Neuronal stem cell (in vitro differentiated cells): ENCODE measurements around the gene OR4M2. TPM values are rescaled to one million over a fixed set of nuclear protein-coding genes. Genes with fewer than 3 reads are reported as not detected.
"Not testable (repeated sequence)": the region's sequence is repeated elsewhere in the genome, so short reads cannot be mapped to it uniquely, and the experiment has no call there.

ENCODE experiments used
- DNase-seq: peaks from one replicate; pipeline ENCODE4 v3.0.0-alpha.2; 2013; ENCODE audit warnings: low spot score
- H2AFZ ChIP-seq: one replicate; pipeline ENCODE4 v1.6.1; 2013; ENCODE audit warnings: mild to moderate bottlenecking, low read length, inconsistent platforms
- H2AK5ac ChIP-seq: 2 replicates; pipeline ENCODE4 v1.6.1; 2013; ENCODE audit warnings: low read depth, mild to moderate bottlenecking, inconsistent platforms, low read length, moderate library complexity, mixed read lengths
- H2BK120ac ChIP-seq: 2 replicates; pipeline ENCODE4 v1.6.1; 2013; ENCODE audit warnings: low read depth, mild to moderate bottlenecking, inconsistent platforms, low read length, moderate library complexity, mixed read lengths
- H2BK12ac ChIP-seq: one replicate; pipeline ENCODE4 v1.6.1; 2013; ENCODE audit warnings: low read length, inconsistent platforms
- H2BK15ac ChIP-seq: 2 replicates; pipeline ENCODE4 v1.6.1; 2013; ENCODE audit warnings: mild to moderate bottlenecking, low read length, inconsistent platforms, mixed read lengths
- H2BK5ac ChIP-seq: one replicate; pipeline ENCODE4 v1.6.1; 2013; ENCODE audit warnings: inconsistent platforms, mild to moderate bottlenecking, low read length, moderate library complexity
- H3K14ac ChIP-seq: one replicate; pipeline ENCODE4 v1.6.1; 2013; ENCODE audit warnings: low read length, inconsistent platforms
- H3K18ac ChIP-seq: 2 replicates; pipeline ENCODE4 v1.6.1; 2013; ENCODE audit warnings: low read length, inconsistent platforms
- H3K23ac ChIP-seq: 2 replicates; pipeline ENCODE4 v1.6.1; 2013; ENCODE audit warnings: low read depth, mild to moderate bottlenecking, mixed read lengths, low read length, inconsistent platforms; ENCODE audit not compliant: poor library complexity
- H3K27ac ChIP-seq: replicated peaks from 3 replicates; pipeline ENCODE4 v1.5.1; 2013; ENCODE audit warnings: low read length, inconsistent platforms
- H3K27me3 ChIP-seq, 3 experiments: 2 replicates each; pipeline ENCODE4 v1.6.1; 2013; ENCODE audit warnings: low read length in 3 of 3, mild to moderate bottlenecking in 2 of 3, inconsistent platforms in 1 of 3, low read depth in 1 of 3, mixed read lengths in 1 of 3, moderate library complexity in 1 of 3; ENCODE audit not compliant: control insufficient read depth in 3 of 3, insufficient read depth in 3 of 3
- H3K36me3 ChIP-seq, 2 donors: replicated peaks in 1 of 2; 2 replicates each; pipeline ENCODE4 v1.6.1; 2013; ENCODE audit warnings: low read length in 2 of 2; ENCODE audit not compliant: control insufficient read depth in 2 of 2, insufficient read depth in 2 of 2
- H3K4ac ChIP-seq: 2 replicates; pipeline ENCODE4 v1.6.1; 2013; ENCODE audit warnings: inconsistent platforms, mild to moderate bottlenecking, low read length, moderate library complexity
- H3K4me1 ChIP-seq, 2 donors: 1 replicate in 1 of 2; 2 replicates in 1 of 2; pipeline ENCODE4 v1.6.1; 2013; ENCODE audit warnings: low read length in 2 of 2, low read depth in 1 of 2; ENCODE audit not compliant: control insufficient read depth in 2 of 2, insufficient read depth in 1 of 2
- H3K4me2 ChIP-seq: one replicate; pipeline ENCODE4 v1.6.1; 2013; ENCODE audit warnings: mild to moderate bottlenecking, low read length, inconsistent platforms; ENCODE audit not compliant: insufficient read depth, poor library complexity, severe bottlenecking
- H3K4me3 ChIP-seq, 2 donors: 2 replicates each; pipeline ENCODE4 v1.5.1; 2013; ENCODE audit warnings: low read length in 2 of 2, mild to moderate bottlenecking in 2 of 2, inconsistent platforms in 1 of 2, moderate library complexity in 1 of 2
- H3K79me1 ChIP-seq: one replicate; pipeline ENCODE4 v1.6.1; 2013; ENCODE audit warnings: low read depth, mild to moderate bottlenecking, inconsistent platforms, low read length, moderate library complexity
- H3K9ac ChIP-seq: one replicate; pipeline ENCODE4 v1.6.1; 2013; ENCODE audit warnings: mild to moderate bottlenecking, low read depth, low read length, inconsistent platforms; ENCODE audit not compliant: poor library complexity
- H3K9me3 ChIP-seq, 2 donors: replicated peaks in 1 of 2; 2 replicates each; pipeline versions ENCODE3 to v1.6.1; 2013; ENCODE audit warnings: low read length in 2 of 2, mild to moderate bottlenecking in 2 of 2, inconsistent platforms in 1 of 2, low read depth in 1 of 2, mixed read lengths in 1 of 2, moderate library complexity in 1 of 2; ENCODE audit not compliant: control insufficient read depth in 2 of 2, insufficient read depth in 1 of 2
- H4K8ac ChIP-seq: one replicate; pipeline ENCODE4 v1.6.1; 2013; ENCODE audit warnings: low read depth, mild to moderate bottlenecking, inconsistent platforms, low read length, moderate library complexity
- H4K91ac ChIP-seq: one replicate; pipeline ENCODE4 v1.6.1; 2013; ENCODE audit warnings: low read length, low read depth, mild to moderate bottlenecking, inconsistent platforms; ENCODE audit not compliant: poor library complexity
- WGBS, 2 donors: extraction: QIAGEN DNeasy Blood & Tissue Kit; methylation state at CpG; one replicate each; pipeline ENCODE4 v1.1.7; 2013; ENCODE audit warnings: missing lambda C conversion rate in 2 of 2, mixed read lengths in 1 of 2; ENCODE audit not compliant: insufficient read length in 2 of 2, insufficient replicate concordance in 1 of 2; ENCODE audit errors: extremely low coverage in 2 of 2; 5-methylcytosine and 5-hydroxymethylcytosine counted together
- polyA plus RNA-seq, 2 experiments: library from polyadenylated mRNA; stranded (reverse); fragments of 200-250 nt; gene quantifications; one replicate each; pipeline ENCODE4 v1.2.3, GENCODE V29; 2013

Gene OR4M2
- polyA plus RNA-seq (2013, experiment 1 of 2), result not detected
- not detected for polyA plus RNA-seq (2013, experiment 2 of 2)

- DNase-seq, H3K4me1 ChIP-seq, H4K91ac ChIP-seq, H3K4ac ChIP-seq, H2BK5ac ChIP-seq, H3K79me1 ChIP-seq, H3K27ac ChIP-seq, H3K4me3 ChIP-seq, H3K36me3 ChIP-seq, H2AFZ ChIP-seq, H2BK12ac ChIP-seq, H2AK5ac ChIP-seq, H2BK120ac ChIP-seq, H3K14ac ChIP-seq, H3K4me2 ChIP-seq, H4K8ac ChIP-seq, H3K9me3 ChIP-seq, H2BK15ac ChIP-seq, H3K27me3 ChIP-seq, H3K9ac ChIP-seq, H3K18ac ChIP-seq, H3K23ac ChIP-seq: not testable (repeated sequence)
- no CpG with 5 or more reads among the region's 2 CpGs for WGBS, 2 donors
These were observed at the start of gene OR4M2 for GRCh38 chr15:22080227-22080626. OR4M2 (plus strand) TSS chr15:22080527; CDS start chr15:22080625, 98 bp downstream.

- not testable (repeated sequence) for H2BK120ac ChIP-seq, H3K27ac ChIP-seq, H2AFZ ChIP-seq, H3K23ac ChIP-seq, H3K14ac ChIP-seq, H2BK12ac ChIP-seq, H3K18ac ChIP-seq, H3K36me3 ChIP-seq, H4K8ac ChIP-seq, H2AK5ac ChIP-seq, H2BK15ac ChIP-seq, H3K4me3 ChIP-seq, H2BK5ac ChIP-seq, H3K9ac ChIP-seq, H3K79me1 ChIP-seq, H3K27me3 ChIP-seq, H3K9me3 ChIP-seq, H3K4ac ChIP-seq, H4K91ac ChIP-seq, H3K4me2 ChIP-seq, H3K4me1 ChIP-seq, DNase-seq
These were observed 11.1 kb upstream of the OR4M2 start for GRCh38 chr15:22069267-22069666.

GRCh38 chr15:22081386-22081785 is 1.1 kb downstream of the OR4M2 start:
- H3K27me3 ChIP-seq, H3K23ac ChIP-seq, H2BK120ac ChIP-seq, H3K4me1 ChIP-seq, H3K4me2 ChIP-seq, H3K14ac ChIP-seq, H3K18ac ChIP-seq, H3K4me3 ChIP-seq, H2BK5ac ChIP-seq, H3K4ac ChIP-seq, H4K8ac ChIP-seq, H4K91ac ChIP-seq, H3K36me3 ChIP-seq, H3K9me3 ChIP-seq, H2AFZ ChIP-seq, H2BK12ac ChIP-seq, H2BK15ac ChIP-seq, H3K27ac ChIP-seq, H3K79me1 ChIP-seq, H3K9ac ChIP-seq, H2AK5ac ChIP-seq, DNase-seq: not testable (repeated sequence)
- no CpG with 5 or more reads among the region's 3 CpGs for WGBS, 2 donors

- H3K4ac ChIP-seq, H3K27ac ChIP-seq, H3K4me1 ChIP-seq, H3K4me2 ChIP-seq, H4K91ac ChIP-seq, H3K36me3 ChIP-seq, H3K23ac ChIP-seq, H2BK12ac ChIP-seq, H3K9ac ChIP-seq, H2BK120ac ChIP-seq, H2AFZ ChIP-seq, H2BK5ac ChIP-seq, H3K18ac ChIP-seq, H3K4me3 ChIP-seq, H4K8ac ChIP-seq, H3K27me3 ChIP-seq, DNase-seq, H3K79me1 ChIP-seq, H2AK5ac ChIP-seq, H2BK15ac ChIP-seq, H3K14ac ChIP-seq, H3K9me3 ChIP-seq: not testable (repeated sequence)
- WGBS, 2 donors, result no CpG with 5 or more reads among the region's 16 CpGs
These were observed 18.4 kb downstream of the OR4M2 start for GRCh38 chr15:22098616-22099253.
